ENCODE results near the gene PROM2.
"Not testable (repeated sequence)": the region's sequence is repeated elsewhere in the genome, so short reads cannot be mapped to it uniquely, and the experiment has no call there.

Gene PROM2

DNA sequence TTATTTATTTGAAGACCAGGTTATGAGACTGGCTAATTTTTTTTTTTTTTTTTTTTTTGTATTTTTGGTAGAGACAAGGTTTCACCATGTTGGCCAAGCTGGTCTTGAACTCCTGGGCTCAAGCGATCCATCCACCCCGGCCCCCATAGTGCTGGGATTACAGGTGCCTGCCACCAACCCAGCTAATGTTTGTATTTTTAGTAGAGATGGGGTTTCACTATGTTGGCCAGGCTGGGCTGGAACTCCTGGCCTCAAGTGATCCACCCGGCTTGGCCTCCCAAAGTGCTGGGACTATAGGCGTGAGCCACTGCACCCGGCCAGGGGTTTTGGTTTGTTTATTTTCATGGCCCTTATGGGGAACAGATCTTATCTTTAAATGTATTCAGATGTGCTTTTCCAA, 4.5 kb upstream of the PROM2 start:
- not testable (repeated sequence) for DNase-seq

- no peak for DNase-seq
Measured at GRCh38 chr2:95270541-95271081, 3.6 kb upstream of the PROM2 start.

DNA sequence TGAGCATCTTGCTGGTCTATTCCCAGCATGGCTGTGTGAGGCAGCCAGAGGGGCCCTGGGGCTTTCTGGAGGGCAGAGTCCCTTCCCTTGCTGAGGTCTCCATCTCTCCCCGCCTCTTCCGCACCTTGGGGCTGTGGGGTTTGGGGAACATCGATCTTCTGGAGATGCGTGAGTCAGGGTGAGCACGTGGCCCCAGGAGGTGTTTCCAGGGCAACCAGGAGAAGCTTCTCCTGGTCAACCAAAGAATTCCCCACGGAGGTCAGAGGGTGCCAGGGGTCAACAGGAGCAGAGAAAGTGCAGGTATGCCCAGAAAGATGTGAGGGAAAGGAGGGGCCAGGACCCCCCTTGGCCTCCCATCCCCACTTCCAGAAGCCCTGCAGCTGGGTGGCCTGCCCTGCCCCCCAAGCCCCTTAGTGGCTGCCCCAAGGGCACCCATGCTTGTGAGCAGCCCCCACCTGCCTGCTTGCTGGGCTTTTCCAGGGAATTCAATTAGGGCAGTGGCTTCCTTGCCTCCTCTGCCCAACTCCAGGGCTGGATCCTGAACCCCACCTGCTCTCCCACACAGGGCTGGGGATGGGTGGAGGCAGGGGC, 2.8 kb upstream of the PROM2 start:
- no peak for DNase-seq

GRCh38 chr2:95272299-95272751, 1.9 kb upstream of the PROM2 start:
- no peak for DNase-seq

DNA sequence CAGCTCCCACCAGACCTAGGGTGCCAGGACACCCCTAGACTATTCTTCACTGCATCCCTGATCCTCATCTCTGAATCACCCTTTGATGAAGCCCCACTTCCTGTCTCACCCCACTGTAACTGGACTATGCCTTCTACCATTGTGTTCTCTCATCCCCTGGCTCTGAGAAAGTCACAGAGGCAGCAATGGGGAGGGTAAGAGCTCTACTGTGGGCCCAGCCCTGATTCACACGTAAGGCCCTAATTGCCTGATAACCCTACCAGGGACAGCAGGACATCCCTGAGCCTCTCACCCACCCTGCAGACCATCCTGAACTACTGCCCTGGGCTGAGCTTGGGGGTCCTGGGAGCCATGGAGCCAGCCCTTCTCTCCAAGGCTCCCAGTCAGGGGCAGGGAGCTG, 1.5 kb upstream of the PROM2 start:
- DNase-seq = no peak

DNA sequence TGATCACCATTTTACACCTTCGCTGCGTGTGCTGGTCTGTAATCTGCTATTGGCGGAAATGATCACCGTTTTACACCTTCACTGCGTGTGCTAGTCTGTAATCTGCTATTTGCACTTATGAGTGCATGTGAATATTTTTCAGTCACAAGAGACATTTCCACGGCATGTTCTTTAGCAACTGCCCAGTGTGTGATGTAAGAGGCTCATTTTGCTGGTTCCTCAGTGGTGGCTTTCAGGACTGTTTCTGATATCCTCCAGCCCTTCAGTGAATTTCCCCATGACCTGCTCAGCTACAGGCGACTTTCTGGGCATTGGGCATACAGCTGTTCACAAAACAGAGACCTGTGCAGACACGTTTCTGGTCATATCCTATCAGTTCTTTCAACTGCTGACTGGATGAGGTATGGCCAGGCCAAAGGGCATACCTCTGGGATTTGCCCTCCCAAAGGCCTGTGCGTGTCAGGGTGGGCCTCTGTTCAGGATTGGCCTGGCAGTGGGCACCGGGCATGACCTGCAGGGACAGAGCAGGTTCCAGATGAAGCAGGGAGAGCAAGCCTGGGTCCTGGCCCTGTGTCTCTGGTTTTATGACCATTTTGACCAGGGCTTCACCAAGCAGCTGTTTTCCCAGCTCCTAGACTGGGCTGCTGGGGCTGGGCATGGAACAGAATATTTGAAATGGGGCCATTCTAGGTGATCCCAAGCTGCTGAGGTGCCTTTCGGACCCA, 521 bp upstream of the PROM2 start:
- DNase-seq = peak; percentile 75 to 78

DNA sequence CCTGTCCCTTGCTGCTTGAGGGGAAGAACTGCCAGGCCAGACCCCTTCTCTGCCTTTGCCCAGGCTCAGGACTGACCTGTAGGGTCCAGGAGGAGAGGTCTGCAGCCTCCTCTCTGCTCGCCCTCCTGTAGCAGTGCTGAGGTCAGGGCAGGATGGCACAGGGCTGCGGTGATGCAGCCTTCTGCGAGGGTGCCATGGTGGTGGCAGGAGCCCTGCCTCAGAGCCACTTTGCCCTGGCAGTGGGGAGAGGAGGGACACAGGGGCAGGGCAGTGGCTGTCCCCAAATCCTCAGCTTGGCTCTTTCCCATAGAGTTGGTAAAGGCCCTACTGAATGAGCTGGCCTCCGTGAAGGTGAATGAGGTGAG, 884 bp downstream of the PROM2 start:
- no peak for DNase-seq

DNA sequence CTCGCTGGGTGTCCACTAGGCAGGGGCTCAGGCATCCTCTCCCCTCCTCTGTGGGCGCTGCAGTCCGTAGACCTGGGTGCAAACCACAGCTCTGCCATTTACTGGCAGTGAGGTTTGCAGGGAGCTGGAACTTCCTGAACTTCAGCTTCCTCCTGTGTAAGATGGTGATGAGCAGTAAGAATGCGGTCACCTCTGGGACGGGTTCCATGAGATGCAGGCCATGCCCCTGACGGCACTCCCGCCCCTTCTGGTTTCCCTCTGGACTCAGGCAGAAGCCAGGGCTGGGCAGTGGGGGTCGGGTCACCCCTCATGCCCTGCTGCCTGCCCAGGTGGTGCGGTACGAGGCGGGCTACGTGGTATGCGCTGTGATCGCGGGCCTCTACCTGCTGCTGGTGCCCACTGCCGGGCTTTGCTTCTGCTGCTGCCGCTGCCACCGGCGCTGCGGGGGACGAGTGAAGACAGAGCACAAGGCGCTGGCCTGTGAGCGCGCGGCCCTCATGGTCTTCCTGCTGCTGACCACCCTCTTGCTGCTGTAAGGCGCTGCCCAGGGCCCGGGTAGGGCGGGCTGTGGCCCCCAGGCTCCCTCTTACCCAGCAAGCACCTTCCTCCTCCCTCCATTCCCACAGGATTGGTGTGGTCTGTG, 1.5 kb downstream of the PROM2 start:
- DNase-seq = peak; percentile 21 to 36

GRCh38 chr2:95276244-95276887, 2.1 kb downstream of the PROM2 start:
- DNase-seq = no peak

DNA sequence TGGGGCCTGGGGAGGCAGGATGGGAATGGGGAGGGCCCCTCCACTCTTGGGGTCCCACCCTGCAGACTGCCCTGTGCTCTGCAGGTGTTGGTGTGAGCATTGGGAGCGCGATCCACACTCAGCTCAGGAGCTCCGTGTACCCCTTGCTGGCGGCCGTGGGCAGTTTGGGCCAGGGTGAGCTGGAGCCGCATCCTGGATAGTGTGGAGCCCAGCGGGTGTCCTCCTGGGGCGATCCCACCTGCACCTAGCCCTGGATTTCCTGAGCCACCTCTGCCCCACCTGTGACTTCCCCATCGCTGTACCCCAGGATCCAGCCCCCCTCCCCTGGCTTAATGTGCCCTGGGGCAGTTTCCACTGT, 2.6 kb downstream of the PROM2 start:
- DNase-seq = no peak

GRCh38 chr2:95277246-95277906, 3.1 kb downstream of the PROM2 start:
- DNase-seq = peak; percentile 15 to 22

DNA sequence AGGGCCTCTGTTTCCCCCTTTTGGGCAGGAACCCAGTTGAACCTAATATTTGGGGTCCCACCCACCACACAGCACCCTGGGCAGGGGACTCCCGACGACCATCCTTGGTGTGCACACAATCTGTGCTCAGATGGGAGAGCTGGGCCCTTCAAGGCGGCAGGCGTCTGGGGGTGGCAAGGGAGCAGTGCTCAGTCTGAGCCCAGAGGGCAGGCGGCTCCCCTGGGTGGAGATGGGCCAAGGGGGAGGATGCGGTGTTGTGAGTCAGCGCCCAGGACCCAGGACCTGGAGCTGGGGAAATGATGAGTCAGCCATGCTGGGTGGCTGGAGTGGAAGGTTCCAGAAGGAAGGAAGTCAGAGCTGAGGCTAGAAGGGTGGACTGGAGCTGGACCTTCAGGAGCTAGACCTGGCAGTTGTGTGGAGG, 3.8 kb downstream of the PROM2 start:
- no peak for DNase-seq

DNA sequence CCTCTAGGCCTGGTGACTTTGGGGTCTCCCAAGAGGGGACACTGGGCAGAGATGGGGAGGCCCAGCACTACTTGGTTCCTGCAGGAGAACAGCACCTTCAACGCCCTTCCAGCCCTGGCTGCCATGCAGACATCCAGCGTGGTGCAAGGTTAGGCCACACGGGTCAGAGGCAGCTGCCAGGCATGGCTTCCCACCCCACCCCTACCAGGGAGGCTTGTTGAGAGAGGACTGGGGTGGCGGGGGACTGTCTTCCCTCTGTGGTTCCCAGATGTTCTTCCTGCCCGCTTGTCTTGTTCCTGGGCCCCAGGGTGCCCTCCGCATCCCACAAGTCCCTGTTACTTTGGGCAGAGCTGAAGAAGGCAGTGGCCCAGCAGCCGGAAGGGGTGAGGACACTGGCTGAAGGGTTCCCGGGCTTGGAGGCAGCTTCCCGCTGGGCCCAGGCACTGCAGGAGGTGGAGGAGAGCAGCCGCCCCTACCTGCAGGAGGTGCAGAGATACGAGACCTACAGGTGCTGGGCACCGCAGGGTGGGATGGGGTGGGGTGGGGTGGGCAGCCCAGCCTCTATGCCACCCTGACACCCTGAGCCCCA, 4.5 kb downstream of the PROM2 start:
- no peak for DNase-seq

- no peak for DNase-seq
Measured at GRCh38 chr2:95279435-95280035, 5.3 kb downstream of the PROM2 start.

DNA sequence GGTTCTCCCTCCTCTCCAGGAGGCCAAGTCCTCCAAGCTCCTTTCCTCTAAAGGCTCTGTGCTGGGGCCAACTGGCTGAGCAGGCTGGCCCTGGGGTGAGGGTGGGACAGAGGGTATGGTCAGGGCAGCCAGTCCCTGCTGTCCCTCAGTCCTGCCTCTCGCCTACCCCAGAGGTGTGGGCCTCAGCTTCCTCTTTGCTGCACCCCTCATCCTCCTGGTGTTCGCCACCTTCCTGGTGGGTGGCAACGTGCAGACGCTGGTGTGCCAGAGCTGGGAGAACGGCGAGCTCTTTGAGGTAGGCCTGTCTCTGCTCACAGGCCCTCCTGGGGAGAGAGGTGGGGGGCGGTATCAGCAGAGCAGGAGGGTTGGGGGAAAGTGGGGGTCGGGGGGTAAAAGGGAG, 6.8 kb downstream of the PROM2 start:
- no peak for DNase-seq

- DNase-seq = no peak
Measured at GRCh38 chr2:95281786-95282185, 7.5 kb downstream of the PROM2 start.

GRCh38 chr2:95282458-95282857, 8.2 kb downstream of the PROM2 start:
- no peak for DNase-seq

DNA sequence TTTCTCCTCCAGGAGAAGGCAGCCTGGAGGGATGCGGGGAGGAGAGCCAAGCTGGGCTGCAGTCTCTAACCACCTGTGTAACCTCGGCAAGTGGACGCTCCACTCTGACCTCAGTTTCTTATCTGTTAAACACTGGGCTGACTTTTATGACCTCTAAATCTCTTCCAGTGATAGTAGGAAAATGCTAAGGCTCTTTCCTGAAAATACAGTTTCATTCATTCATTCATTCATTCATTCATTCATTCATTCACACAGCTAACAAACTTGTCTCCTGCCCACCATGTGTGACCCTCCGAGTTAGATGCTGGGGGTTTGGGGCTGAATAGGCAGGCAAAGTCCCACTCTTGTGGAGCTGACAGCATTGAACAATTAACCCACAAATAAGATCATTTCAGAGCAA, 9.3 kb downstream of the PROM2 start:
- DNase-seq = no peak

DNA sequence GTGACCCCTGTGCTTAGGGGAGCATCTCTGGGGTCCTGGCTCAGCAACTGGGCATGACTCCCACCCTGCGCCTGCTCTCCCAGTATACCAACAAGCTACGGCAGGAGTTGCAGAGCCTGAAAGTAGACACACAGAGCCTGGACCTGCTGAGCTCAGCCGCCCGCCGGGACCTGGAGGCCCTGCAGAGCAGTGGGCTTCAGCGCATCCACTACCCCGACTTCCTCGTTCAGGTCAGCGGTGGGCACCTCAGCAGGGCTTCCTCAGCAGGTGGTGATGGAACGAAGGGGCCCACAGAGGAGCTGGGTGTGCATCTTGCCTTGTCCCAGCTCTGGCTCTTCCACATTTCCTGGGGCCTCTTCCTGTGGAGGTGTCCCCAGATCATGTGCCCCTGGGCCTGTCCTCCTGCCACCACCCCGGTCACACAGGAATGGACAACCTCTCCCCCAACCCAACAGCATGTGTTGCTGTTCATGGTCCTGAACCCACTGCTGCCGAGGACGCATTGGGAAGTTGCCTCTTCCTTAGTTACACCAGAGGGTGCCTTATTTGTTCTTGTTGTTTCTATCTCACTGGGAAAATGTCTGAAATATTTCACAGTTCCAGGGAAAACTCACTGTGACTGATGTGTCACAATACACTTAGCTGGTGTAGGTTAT, 10.8 kb downstream of the PROM2 start:
- no peak for DNase-seq

DNA sequence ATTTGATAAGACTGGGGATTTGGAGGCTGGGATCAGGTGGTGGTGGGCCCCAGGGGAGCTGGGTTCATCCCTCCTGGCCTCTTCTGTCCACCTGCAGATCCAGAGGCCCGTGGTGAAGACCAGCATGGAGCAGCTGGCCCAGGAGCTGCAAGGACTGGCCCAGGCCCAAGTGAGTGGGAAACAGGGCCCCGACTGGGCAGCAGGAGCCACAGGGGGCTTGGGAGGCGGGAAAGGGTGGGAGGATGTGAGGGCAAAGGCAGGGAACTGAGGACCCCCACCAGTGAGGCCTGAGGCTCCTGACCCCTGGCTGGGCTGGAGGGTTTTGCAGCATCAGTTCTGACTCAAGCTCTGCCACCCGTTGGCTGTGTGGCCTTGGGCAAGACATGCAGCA, 11.3 kb downstream of the PROM2 start:
- no peak for DNase-seq

- DNase-seq = no peak
Measured at GRCh38 chr2:95287336-95287735, 13.1 kb downstream of the PROM2 start.

DNA sequence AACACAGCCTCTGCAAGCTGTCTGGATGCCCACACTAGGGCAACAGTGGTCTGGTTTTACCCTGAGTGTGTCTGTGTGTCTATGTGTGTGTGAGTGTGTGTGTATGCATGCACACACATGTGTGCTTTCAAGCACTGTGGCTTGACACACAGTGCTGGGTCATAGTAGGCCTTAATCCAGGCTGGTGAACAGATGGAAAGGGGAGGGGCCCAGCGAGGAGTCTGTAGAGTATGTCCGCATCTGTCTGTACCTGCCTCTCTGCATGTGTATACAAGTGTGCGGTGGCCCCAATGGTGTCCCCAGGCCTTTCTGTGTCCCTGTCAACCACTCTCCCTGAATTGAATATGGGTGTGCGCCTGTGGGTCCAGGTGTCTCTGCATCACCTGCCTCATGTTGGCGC, 13.6 kb downstream of the PROM2 start:
- no peak for DNase-seq

Measured in inflammatory macrophage (primary cell).